Esophagus muscularis mucosa (tissue), 3 donors: Measurements from ENCODE around the gene TRAP1.

Source experiments
- POLR2A ChIP-seq: fragments of 450-650 bp; IDR thresholded peaks from one replicate; pipeline ENCODE4 v1.6.1; 2017; ENCODE audit warnings: antibody characterized with exemption, moderate library complexity, mild to moderate bottlenecking, low read depth
- POLR2AphosphoS5 ChIP-seq, 2 donors: sonication (generic); formaldehyde crosslinking; IDR thresholded peaks; one replicate each; pipeline ENCODE4 v1.6.1; 2017; ENCODE audit warnings: antibody characterized with exemption in 2 of 2
- TF ChIP-seq, protein P1 (sequence below), 3 experiments: fragments of 200-600 bp in 2 of 3; fragments of 450-650 bp in 1 of 3; sonication (generic) in 2 of 3; IDR thresholded peaks; one replicate each; pipeline ENCODE4 v1.5.1; 2017 to 2019; ENCODE audit warnings: antibody characterized with exemption in 3 of 3, mild to moderate bottlenecking in 2 of 3, moderate library complexity in 1 of 3

DNA sequence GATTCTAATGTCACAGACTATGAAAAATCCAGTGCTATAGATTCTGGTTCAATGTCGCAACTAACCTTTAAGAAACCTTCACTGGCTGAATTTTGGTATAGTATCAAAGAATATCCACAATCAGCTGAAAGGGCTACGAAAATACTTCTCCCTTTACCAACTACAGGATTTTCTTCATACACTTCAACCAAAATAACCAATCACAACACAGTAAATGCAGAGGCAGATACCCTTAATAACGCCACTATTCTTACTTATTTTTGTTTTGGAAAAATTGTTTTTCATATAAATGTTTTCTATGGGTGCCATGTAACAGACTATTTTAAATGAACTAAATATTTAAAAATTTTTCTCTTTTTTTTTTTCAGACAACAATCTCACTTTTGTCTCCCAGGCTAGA, 48.9 kb upstream of the TRAP1 start:
- no peak for TF ChIP-seq POLR2AphosphoS5 (IDR thresholded peaks at IDR 0.05)
- TF ChIP-seq, protein P1, sequence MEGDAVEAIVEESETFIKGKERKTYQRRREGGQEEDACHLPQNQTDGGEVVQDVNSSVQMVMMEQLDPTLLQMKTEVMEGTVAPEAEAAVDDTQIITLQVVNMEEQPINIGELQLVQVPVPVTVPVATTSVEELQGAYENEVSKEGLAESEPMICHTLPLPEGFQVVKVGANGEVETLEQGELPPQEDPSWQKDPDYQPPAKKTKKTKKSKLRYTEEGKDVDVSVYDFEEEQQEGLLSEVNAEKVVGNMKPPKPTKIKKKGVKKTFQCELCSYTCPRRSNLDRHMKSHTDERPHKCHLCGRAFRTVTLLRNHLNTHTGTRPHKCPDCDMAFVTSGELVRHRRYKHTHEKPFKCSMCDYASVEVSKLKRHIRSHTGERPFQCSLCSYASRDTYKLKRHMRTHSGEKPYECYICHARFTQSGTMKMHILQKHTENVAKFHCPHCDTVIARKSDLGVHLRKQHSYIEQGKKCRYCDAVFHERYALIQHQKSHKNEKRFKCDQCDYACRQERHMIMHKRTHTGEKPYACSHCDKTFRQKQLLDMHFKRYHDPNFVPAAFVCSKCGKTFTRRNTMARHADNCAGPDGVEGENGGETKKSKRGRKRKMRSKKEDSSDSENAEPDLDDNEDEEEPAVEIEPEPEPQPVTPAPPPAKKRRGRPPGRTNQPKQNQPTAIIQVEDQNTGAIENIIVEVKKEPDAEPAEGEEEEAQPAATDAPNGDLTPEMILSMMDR (IDR thresholded peaks at IDR 0.05) = no peak
- no peak for TF ChIP-seq POLR2A
